SJCRH30 (cell line): ENCODE results near the gene RHOB. TPM values are rescaled to one million over a fixed set of nuclear protein-coding genes. Genes with fewer than 3 reads are reported as not detected.
"Not testable (repeated sequence)": the region's sequence is repeated elsewhere in the genome, so short reads cannot be mapped to it uniquely, and the experiment has no call there.

Experiments used
- DNase-seq, 2 experiments: peaks; one replicate each; pipeline ENCODE4 v3.0.0-alpha.2; 2015 to 2020
- H3K27ac ChIP-seq: fragments of 250-450 bp; sonication (Bioruptor Pico); 2 replicates; pipeline ENCODE4 v1.5.1; 2020; ENCODE audit warnings: mild to moderate bottlenecking, moderate library complexity
- H3K27me3 ChIP-seq: fragments of 250-450 bp; sonication (Bioruptor Pico); 2 replicates; pipeline ENCODE4 v1.5.1; 2020; ENCODE audit warnings: mild to moderate bottlenecking, moderate library complexity
- H3K36me3 ChIP-seq: fragments of 250-450 bp; sonication (Bioruptor Pico); 2 replicates; pipeline ENCODE4 v1.5.1; 2020; ENCODE audit warnings: mild to moderate bottlenecking, moderate library complexity
- H3K4me1 ChIP-seq: fragments of 250-450 bp; sonication (Bioruptor Pico); 2 replicates; pipeline ENCODE4 v1.5.1; 2020; ENCODE audit warnings: mild to moderate bottlenecking, moderate library complexity
- H3K4me3 ChIP-seq: fragments of 250-450 bp; sonication (Bioruptor Pico); 2 replicates; pipeline ENCODE4 v1.5.1; 2020; ENCODE audit warnings: mild to moderate bottlenecking, moderate library complexity
- H3K9me3 ChIP-seq: fragments of 250-450 bp; sonication (Bioruptor Pico); replicated peaks from 2 replicates; pipeline ENCODE4 v1.5.1; 2020; ENCODE audit warnings: mild to moderate bottlenecking, moderate library complexity
- total RNA-seq: library from RNA; depleted of rRNA; stranded (reverse); fragments of >200 nt; shearing (Covaris generic); gene quantifications from 2 replicates; pipeline ENCODE4 v1.2.3, GENCODE V29; 2014

Gene RHOB
- total RNA-seq, 1 experiment from 2014 or later: 138 TPM

GRCh38 chr2:20417230-20417821, 29.5 kb upstream of the RHOB start:
- H3K4me1 ChIP-seq: peaks cover 18% of the 10 kb centered on the region
- H3K27ac ChIP-seq, DNase-seq, H3K27me3 ChIP-seq, H3K4me3 ChIP-seq, H3K36me3 ChIP-seq, H3K9me3 ChIP-seq: not testable (repeated sequence)

GRCh38 chr2:20418519-20418918, 28.4 kb upstream of the RHOB start:
- Histone ChIP-seq H3K4me1 (peaks cover 22% of the 10 kb centered on the region), H3K27ac (peak overlapping the region; percentile 95), H3K4me3 (no peak overlapping the region), H3K27me3 (no peaks in the 10 kb centered on the region), H3K36me3 (no peaks in the 10 kb centered on the region), H3K9me3 (no peaks in the 10 kb centered on the region)
- DNase-seq: no peak

GRCh38 chr2:20419007-20419576, 27.8 kb upstream of the RHOB start:
- no peaks in the 10 kb centered on the region for H3K27me3 ChIP-seq
- H3K27ac ChIP-seq: peak overlapping the region; percentile 95
- H3K9me3 ChIP-seq: no peaks in the 10 kb centered on the region
- peak overlapping the region; percentile 49 for H3K4me3 ChIP-seq
- peak; percentile 88 to 96 for DNase-seq
- peaks cover 22% of the 10 kb centered on the region for H3K4me1 ChIP-seq
- no peaks in the 10 kb centered on the region for H3K36me3 ChIP-seq

GRCh38 chr2:20419752-20420151, 27.1 kb upstream of the RHOB start:
- Histone ChIP-seq H3K9me3 (no peaks in the 10 kb centered on the region), H3K4me1 (peaks cover 28% of the 10 kb centered on the region), H3K27me3 (no peaks in the 10 kb centered on the region), H3K4me3 (peak overlapping the region; percentile 49), H3K27ac (peak overlapping the region; percentile 95), H3K36me3 (no peaks in the 10 kb centered on the region)
- DNase-seq: peak in 1 of 2 experiments; percentile 34

- Histone ChIP-seq H3K36me3 (no peaks in the 10 kb centered on the region), H3K27me3 (no peaks in the 10 kb centered on the region), H3K27ac (no peak overlapping the region), H3K4me1 (peaks cover 36% of the 10 kb centered on the region), H3K9me3 (no peaks in the 10 kb centered on the region), H3K4me3 (no peak overlapping the region)
- DNase-seq: no peak
Observed at GRCh38 chr2:20421336-20421987, 25.4 kb upstream of the RHOB start.

GRCh38 chr2:20421988-20422370, 24.9 kb upstream of the RHOB start:
- H3K36me3 ChIP-seq: no peaks in the 10 kb centered on the region
- H3K4me1 ChIP-seq: peaks cover 36% of the 10 kb centered on the region
- H3K27ac ChIP-seq: no peak overlapping the region
- peak; percentile 55 to 57 for DNase-seq
- no peak overlapping the region for H3K4me3 ChIP-seq
- H3K27me3 ChIP-seq: no peaks in the 10 kb centered on the region
- no peaks in the 10 kb centered on the region for H3K9me3 ChIP-seq

GRCh38 chr2:20422402-20423271, 24.2 kb upstream of the RHOB start:
- H3K36me3 ChIP-seq: no peaks in the 10 kb centered on the region
- H3K27ac ChIP-seq: no peak overlapping the region
- H3K4me1 ChIP-seq: peaks cover 36% of the 10 kb centered on the region
- H3K27me3 ChIP-seq: no peaks in the 10 kb centered on the region
- peak; percentile 53 to 71 for DNase-seq
- H3K4me3 ChIP-seq: no peak overlapping the region
- no peaks in the 10 kb centered on the region for H3K9me3 ChIP-seq

- no peaks in the 10 kb centered on the region for H3K9me3 ChIP-seq
- H3K4me1 ChIP-seq: peaks cover 35% of the 10 kb centered on the region
- no peak for DNase-seq
- H3K27ac ChIP-seq: no peak overlapping the region
- H3K36me3 ChIP-seq: no peaks in the 10 kb centered on the region
- H3K4me3 ChIP-seq: no peak overlapping the region
- no peaks in the 10 kb centered on the region for H3K27me3 ChIP-seq
Observed at GRCh38 chr2:20423359-20423758, 23.5 kb upstream of the RHOB start.

GRCh38 chr2:20423847-20424246, 23.0 kb upstream of the RHOB start:
- Histone ChIP-seq H3K9me3 (no peaks in the 10 kb centered on the region), H3K4me1 (peaks cover 31% of the 10 kb centered on the region), H3K36me3 (no peaks in the 10 kb centered on the region), H3K27ac (no peak overlapping the region), H3K4me3 (no peak overlapping the region), H3K27me3 (no peaks in the 10 kb centered on the region)
- no peak for DNase-seq

- Histone ChIP-seq H3K27ac (peak overlapping the region; percentile 22; the same call in 1 of the 2 replicates), H3K36me3 (no peaks in the 10 kb centered on the region), H3K4me1 (peaks cover 37% of the 10 kb centered on the region), H3K9me3 (no peaks in the 10 kb centered on the region), H3K27me3 (no peaks in the 10 kb centered on the region), H3K4me3 (no peak overlapping the region)
- DNase-seq: peak; percentile 59 to 69
Observed at GRCh38 chr2:20424300-20425290, 22.3 kb upstream of the RHOB start.

- H3K4me1 ChIP-seq: peaks cover 36% of the 10 kb centered on the region
- no peak for DNase-seq
Observed at GRCh38 chr2:20425371-20425881, 21.4 kb upstream of the RHOB start.

GRCh38 chr2:20425884-20426283, 21.0 kb upstream of the RHOB start:
- Histone ChIP-seq H3K4me1 (peaks cover 36% of the 10 kb centered on the region), H3K27me3 (no peaks in the 10 kb centered on the region), H3K27ac (no peak overlapping the region), H3K4me3 (no peak overlapping the region), H3K9me3 (no peaks in the 10 kb centered on the region), H3K36me3 (no peaks in the 10 kb centered on the region)
- no peak for DNase-seq

More at GRCh38 chr2:20425371-20425881, 21.4 kb upstream of the RHOB start:
- no peak overlapping the region for H3K27ac ChIP-seq
- H3K9me3 ChIP-seq: no peaks in the 10 kb centered on the region
- no peaks in the 10 kb centered on the region for H3K36me3 ChIP-seq
- H3K27me3 ChIP-seq: no peaks in the 10 kb centered on the region
- no peak overlapping the region for H3K4me3 ChIP-seq

- Histone ChIP-seq H3K27ac (no peak overlapping the region), H3K4me3 (no peak overlapping the region), H3K27me3 (no peaks in the 10 kb centered on the region), H3K9me3 (no peaks in the 10 kb centered on the region), H3K36me3 (no peaks in the 10 kb centered on the region), H3K4me1 (peaks cover 26% of the 10 kb centered on the region)
- DNase-seq: no peak
Observed at GRCh38 chr2:20427931-20428526, 18.8 kb upstream of the RHOB start.
